Measurements from ENCODE around the gene FLRT2. TPM values are rescaled to one million over a fixed set of nuclear protein-coding genes. Genes with fewer than 3 reads are reported as not detected.

The FLRT2 gene
- total RNA-seq, 6 experiments from 2014 or later = 31.1 to 59.0 (median 37.1) TPM

DNA sequence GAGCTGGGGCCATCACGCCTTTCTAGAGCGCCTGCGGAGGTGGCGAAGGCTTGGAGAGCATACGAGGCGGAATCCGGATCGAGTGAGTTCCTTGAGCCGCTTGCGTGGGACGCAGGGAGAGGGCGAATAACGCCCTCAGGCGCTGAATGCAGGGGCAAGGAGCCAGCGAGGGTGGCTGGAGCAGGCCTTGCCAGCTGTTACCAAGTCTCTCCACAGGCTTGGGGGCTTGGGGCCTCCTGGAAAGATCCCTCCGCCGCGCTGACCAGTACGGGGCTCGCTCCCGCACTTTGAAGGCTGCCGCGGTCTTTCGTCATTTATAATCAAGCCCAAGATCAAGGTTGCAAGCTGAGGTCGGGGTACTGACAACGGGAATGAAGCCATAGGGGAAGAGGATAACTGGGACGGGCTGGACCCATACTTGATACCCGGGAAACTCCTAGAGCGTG, 1.2 kb downstream of the FLRT2 start:
- Mint-ChIP-seq H3K4me1 (ENCODE audit: low read depth) (peaks cover 64% of the 10 kb centered on the region), H3K27ac (peak overlapping the region; percentile 95), H3K36me3 (ENCODE audit: low read depth) (no peaks in the 10 kb centered on the region), H3K9me3 (no peaks in the 10 kb centered on the region), H3K4me3 (peak overlapping the region; percentile 92), H3K27me3 (ENCODE audit: insufficient read depth) (no peaks in the 10 kb centered on the region; the same call in 1 of the 2 replicates)
- TF ChIP-seq, protein P1, sequence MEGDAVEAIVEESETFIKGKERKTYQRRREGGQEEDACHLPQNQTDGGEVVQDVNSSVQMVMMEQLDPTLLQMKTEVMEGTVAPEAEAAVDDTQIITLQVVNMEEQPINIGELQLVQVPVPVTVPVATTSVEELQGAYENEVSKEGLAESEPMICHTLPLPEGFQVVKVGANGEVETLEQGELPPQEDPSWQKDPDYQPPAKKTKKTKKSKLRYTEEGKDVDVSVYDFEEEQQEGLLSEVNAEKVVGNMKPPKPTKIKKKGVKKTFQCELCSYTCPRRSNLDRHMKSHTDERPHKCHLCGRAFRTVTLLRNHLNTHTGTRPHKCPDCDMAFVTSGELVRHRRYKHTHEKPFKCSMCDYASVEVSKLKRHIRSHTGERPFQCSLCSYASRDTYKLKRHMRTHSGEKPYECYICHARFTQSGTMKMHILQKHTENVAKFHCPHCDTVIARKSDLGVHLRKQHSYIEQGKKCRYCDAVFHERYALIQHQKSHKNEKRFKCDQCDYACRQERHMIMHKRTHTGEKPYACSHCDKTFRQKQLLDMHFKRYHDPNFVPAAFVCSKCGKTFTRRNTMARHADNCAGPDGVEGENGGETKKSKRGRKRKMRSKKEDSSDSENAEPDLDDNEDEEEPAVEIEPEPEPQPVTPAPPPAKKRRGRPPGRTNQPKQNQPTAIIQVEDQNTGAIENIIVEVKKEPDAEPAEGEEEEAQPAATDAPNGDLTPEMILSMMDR (IDR thresholded peaks at IDR 0.05) = no peak
- peak; percentile 80 for DNase-seq

DNA sequence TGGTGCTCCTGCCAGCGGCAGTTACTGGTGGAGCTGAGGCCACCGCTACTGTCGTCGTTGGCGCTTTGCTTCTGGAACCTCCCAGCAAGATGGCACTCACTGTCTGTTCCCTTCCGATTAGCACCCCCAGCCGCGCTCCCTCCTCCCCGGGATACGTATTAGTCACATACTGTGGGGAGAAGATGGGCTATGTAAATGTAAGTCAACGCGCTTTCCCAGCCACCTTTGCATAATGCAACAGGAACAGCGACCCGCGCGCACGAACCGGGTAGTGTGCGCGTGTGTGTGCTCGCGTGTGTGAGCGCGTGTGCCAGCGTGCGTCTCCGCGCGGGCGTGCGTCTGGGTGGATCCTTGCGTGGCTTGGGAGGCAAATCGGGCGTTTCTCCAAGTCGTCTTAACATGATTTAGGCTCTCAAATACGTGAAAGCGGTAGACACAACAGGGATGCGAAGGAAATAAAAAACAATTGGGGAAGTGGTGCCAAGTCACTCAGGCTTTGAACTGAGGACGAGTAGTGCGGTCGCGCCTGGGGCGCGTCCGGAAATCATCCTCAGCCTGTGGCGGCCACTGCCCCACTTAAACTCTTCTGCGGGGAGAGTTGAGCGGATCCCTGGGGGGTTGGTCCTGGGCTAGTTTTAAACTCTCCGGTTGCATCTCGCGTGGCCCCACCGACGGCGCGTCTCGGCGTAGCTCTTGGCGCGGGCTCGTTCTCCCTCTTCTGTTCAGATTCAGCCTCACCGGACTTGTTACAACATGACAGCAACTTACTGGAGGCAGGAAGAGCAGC, 1.8 kb downstream of the FLRT2 start:
- TF ChIP-seq, protein P1 (IDR thresholded peaks at IDR 0.05) = peak; percentile 62
- peak; percentile 90 for DNase-seq
- Mint-ChIP-seq H3K27me3 (ENCODE audit: insufficient read depth) (no peaks in the 10 kb centered on the region; the same call in 1 of the 2 replicates), H3K4me3 (peak overlapping the region; percentile 92), H3K36me3 (ENCODE audit: low read depth) (no peaks in the 10 kb centered on the region), H3K4me1 (ENCODE audit: low read depth) (peaks cover 64% of the 10 kb centered on the region), H3K9me3 (no peaks in the 10 kb centered on the region), H3K27ac (peak overlapping the region; percentile 95)

DNA sequence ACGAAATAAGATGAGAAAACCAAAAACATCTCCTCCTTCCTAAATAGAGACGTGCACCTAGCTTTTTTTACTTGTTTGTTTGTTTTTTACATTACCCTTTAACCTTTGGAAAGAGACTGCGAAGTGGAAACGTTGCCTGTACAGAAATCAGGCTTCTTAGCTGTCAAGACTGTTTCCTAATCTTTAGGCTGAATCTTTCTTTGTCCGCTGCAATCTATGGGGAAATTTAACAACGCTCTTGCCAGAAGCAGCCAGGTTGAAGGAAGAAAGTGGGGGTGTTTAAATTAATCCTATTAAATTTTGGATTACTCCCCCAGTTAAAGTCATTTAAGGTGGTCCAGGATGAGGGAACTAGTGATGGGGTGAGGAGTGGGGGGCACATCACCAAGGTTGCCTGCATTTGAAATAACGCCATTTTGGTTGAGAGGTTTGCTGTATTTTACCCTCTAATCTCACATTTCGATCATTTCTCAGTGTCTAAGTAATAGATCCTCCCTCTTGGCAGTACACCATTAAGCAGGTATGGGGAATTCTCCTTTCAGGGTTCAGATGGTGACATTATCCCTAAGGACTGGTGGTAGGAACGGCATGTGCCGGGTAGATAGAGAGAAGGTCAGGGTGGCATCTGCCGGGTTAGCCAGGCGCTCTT, 2.6 kb downstream of the FLRT2 start:
- Mint-ChIP-seq H3K27ac (peak overlapping the region; percentile 95), H3K4me3 (peak overlapping the region; percentile 92), H3K9me3 (no peaks in the 10 kb centered on the region), H3K27me3 (ENCODE audit: insufficient read depth) (no peaks in the 10 kb centered on the region; the same call in 1 of the 2 replicates), H3K36me3 (ENCODE audit: low read depth) (no peaks in the 10 kb centered on the region), H3K4me1 (ENCODE audit: low read depth) (peaks cover 64% of the 10 kb centered on the region)
- no peak for DNase-seq
- TF ChIP-seq, protein P1 (IDR thresholded peaks at IDR 0.05) = peak; percentile 1; the same call in 1 of the 2 replicates

DNA sequence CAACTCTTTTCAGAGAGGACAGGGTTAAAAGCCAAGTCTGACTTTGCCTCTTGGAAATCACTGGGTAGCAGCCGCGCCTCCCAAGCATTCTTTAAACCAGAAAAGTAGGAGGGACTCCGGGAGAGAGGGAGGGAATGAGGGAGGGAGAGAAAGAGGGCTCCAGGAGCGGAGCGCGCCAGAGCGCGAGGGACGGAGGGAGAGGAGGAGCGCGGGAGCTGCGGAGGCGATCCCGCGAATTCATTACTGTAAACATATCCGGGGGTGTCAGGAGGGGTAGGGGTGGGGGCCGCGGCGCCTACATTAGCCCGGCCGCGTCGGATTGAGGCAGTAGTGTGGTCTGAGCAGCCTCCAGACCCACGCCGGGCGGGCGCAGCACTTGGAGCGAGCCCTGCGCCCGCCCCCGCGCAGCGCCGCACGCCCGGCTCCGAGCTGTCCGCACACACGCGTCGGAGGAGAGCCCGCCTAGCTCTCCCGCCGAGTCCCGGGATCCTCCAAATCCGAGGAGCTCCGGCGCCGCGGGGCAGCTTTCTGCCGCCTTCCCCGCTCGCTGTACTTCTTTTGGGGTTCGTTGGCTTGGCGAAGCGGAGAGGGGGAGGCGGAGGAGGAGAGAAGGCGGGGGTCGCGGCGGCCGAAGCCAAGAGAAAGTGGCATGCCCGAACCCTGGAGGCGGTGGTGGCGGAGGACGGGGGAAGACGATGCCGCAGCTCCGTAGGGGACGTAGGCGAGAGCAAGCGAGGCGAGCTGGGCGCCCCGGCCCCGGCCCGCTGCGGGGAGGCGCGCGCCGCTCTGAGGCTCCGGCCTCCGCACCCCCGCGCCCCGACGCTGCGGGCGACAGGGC, 3.3 kb downstream of the FLRT2 start:
- TF ChIP-seq, protein P1 (IDR thresholded peaks at IDR 0.05) = no peak
- Mint-ChIP-seq H3K9me3 (no peaks in the 10 kb centered on the region), H3K4me3 (peak overlapping the region; percentile 92), H3K27me3 (ENCODE audit: insufficient read depth) (no peaks in the 10 kb centered on the region; the same call in 1 of the 2 replicates), H3K27ac (peak overlapping the region; percentile 95), H3K36me3 (ENCODE audit: low read depth) (no peaks in the 10 kb centered on the region), H3K4me1 (ENCODE audit: low read depth) (peaks cover 64% of the 10 kb centered on the region)
- DNase-seq = peak; percentile 84

DNA sequence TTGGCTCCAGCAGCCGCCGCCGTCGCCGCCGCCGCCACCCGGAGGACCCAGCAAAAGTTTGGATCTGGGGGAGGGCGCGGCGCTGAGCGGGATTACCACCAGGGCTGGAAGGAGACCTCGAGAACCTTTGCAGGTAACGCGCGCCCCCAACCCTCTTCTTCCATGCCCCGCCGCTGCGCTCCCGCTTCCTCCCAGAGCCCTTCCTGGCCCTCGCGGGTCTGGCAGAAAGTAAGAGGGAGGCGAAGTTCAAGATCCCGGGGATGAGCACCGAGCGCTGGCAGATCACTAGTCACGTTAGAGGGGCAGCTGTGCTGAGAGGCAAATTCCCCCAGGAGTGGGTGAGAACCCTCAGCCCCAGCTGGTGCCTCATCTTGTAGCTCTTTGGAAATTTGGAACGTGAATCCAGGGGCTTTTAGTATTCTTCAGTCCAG, 3.9 kb downstream of the FLRT2 start:
- no peaks in the 10 kb centered on the region; the same call in 1 of the 2 replicates for H3K27me3 Mint-ChIP-seq (ENCODE audit: insufficient read depth)
- peak overlapping the region; percentile 92 for H3K4me3 Mint-ChIP-seq
- DNase-seq = no peak
- peak overlapping the region; percentile 52 for H3K27ac Mint-ChIP-seq
- no peaks in the 10 kb centered on the region for H3K36me3 Mint-ChIP-seq (ENCODE audit: low read depth)
- peaks cover 63% of the 10 kb centered on the region for H3K4me1 Mint-ChIP-seq (ENCODE audit: low read depth)
- TF ChIP-seq, protein P1 (IDR thresholded peaks at IDR 0.05) = no peak
- no peaks in the 10 kb centered on the region for H3K9me3 Mint-ChIP-seq

Measured in HFFc6 (cell line).